Gastrocnemius medialis (tissue), 4 donors: Measurements from ENCODE around the gene ZNF775. TPM values are rescaled to one million over a fixed set of nuclear protein-coding genes. Genes with fewer than 3 reads are reported as not detected.

ENCODE experiments used
- ATAC-seq, 2 donors: fragments of 150-250 bp; one replicate each; pipeline ENCODE4 v1.9.1; 2016
- DNase-seq, 2 donors: peaks; one replicate each; pipeline ENCODE4 v3.0.0-alpha.2; 2019
- H3K27ac ChIP-seq, 4 donors: fragments of 200-600 bp; sonication (generic); 1 replicate in 1 of 4; 2 replicates in 3 of 4; pipeline ENCODE4 v1.5.1; 2016 to 2018; ENCODE audit warnings: mild to moderate bottlenecking in 2 of 4, moderate library complexity in 1 of 4
- H3K27me3 ChIP-seq, 3 donors: fragments of 200-600 bp; sonication (generic) in 2 of 3; 1 replicate in 1 of 3; 2 replicates in 2 of 3; pipeline versions ENCODE4 v1.5.1 to v1.6.0; 2016 to 2019; ENCODE audit warnings: mild to moderate bottlenecking in 1 of 3, moderate library complexity in 1 of 3
- H3K36me3 ChIP-seq, 2 donors: fragments of 200-600 bp; sonication (generic) in 1 of 2; one replicate each; pipeline ENCODE4 v1.5.1; 2017 to 2018
- H3K4me1 ChIP-seq, 2 donors: fragments of 200-600 bp; sonication (generic) in 1 of 2; one replicate each; pipeline ENCODE4 v1.5.1; 2016 to 2017; ENCODE audit warnings: mild to moderate bottlenecking in 2 of 2
- H3K4me3 ChIP-seq, 4 donors: fragments of 200-600 bp; sonication (generic) in 3 of 4; 1 replicate in 1 of 4; 2 replicates in 3 of 4; pipeline ENCODE4 v1.5.1; 2016 to 2019; ENCODE audit warnings: mild to moderate bottlenecking in 2 of 4
- H3K9me3 ChIP-seq, 3 donors: fragments of 200-600 bp; sonication (generic) in 2 of 3; 1 replicate in 1 of 3; 2 replicates in 2 of 3; pipeline ENCODE4 v1.5.1; 2016 to 2019
- CTCF ChIP-seq, 5 experiments: fragments of 450-650 bp in 3 of 5; fragments of 200-600 bp in 2 of 5; sonication (generic) in 2 of 5; IDR thresholded peaks in 4 of 5; conservative IDR thresholded peaks in 1 of 5; 1 replicate in 4 of 5; 2 replicates in 1 of 5; pipeline ENCODE4 v1.5.1; 2016 to 2019; ENCODE audit warnings: antibody characterized with exemption in 5 of 5, mild to moderate bottlenecking in 3 of 5, moderate library complexity in 3 of 5
- POLR2A ChIP-seq, 2 donors: fragments of 450-650 bp; IDR thresholded peaks; one replicate each; pipeline ENCODE4 v1.6.1; 2017; ENCODE audit warnings: antibody characterized with exemption in 2 of 2, mild to moderate bottlenecking in 2 of 2, moderate library complexity in 2 of 2
- in situ Hi-C, 4 donors: fragments of 200-750 bp; cut with MboI; loops; one replicate each; pipeline versions ENCODE4 v1.15.0 to v1.8.0; 2017; ENCODE audit warnings: low sequenced_read_pairs in 4 of 4
- intact Hi-C: fragments of 100-400 bp; cut with DNase I; formaldehyde crosslinking; loops from one replicate; pipeline ENCODE4 v1.15.1; 2023; ENCODE audit warnings: low total_unique reads
- total RNA-seq, 4 donors: library from RNA; depleted of rRNA; stranded (reverse); fragments of >200 nt; gene quantifications; one replicate each; pipeline versions ENCODE4 v1.1.0 to v1.2.3, GENCODE V29; 2016

Gene ZNF775
- total RNA-seq, 4 donors from 2014 or later: 3.1 to 7.5 (median 3.3) TPM

GRCh38 chr7:150381785-150382122 lies 2.6 kb downstream of the ZNF775 start:
- intact Hi-C loops (no loop called here), in situ Hi-C loops (no loop called here)
- Histone ChIP-seq H3K4me3 (no peak overlapping the region), H3K9me3 (no peaks in the 10 kb centered on the region), H3K27me3 (no peaks in the 10 kb centered on the region), H3K36me3 (no peaks in the 10 kb centered on the region), H3K4me1 (peaks cover 24 to 32% of the 10 kb centered on the region in 2 donors), H3K27ac (no peak overlapping the region)
- DNase-seq: no peak
- no peak for TF ChIP-seq POLR2A (IDR thresholded peaks at IDR 0.05)
- TF ChIP-seq CTCF (IDR thresholded peaks at IDR 0.05 in 4 of 5, conservative IDR thresholded peaks at IDR 0.05 in 1 of 5): no peak
- ATAC-seq: no peak

GRCh38 chr7:150382123-150382843 lies 3.2 kb downstream of the ZNF775 start:
- no peak for ATAC-seq
- no peak for DNase-seq
- H3K4me3 ChIP-seq: no peak overlapping the region
- intact Hi-C loops (no loop called here), in situ Hi-C loops (no loop called here)
- H3K9me3 ChIP-seq: no peaks in the 10 kb centered on the region
- H3K4me1 ChIP-seq: peaks cover 24 to 32% of the 10 kb centered on the region in 2 donors
- TF ChIP-seq POLR2A (IDR thresholded peaks at IDR 0.05) (no peak), CTCF (IDR thresholded peaks at IDR 0.05 in 4 of 5, conservative IDR thresholded peaks at IDR 0.05 in 1 of 5) (no peak)
- H3K36me3 ChIP-seq: no peaks in the 10 kb centered on the region
- no peak overlapping the region for H3K27ac ChIP-seq
- no peaks in the 10 kb centered on the region for H3K27me3 ChIP-seq

- H3K27ac ChIP-seq: no peak overlapping the region
- intact Hi-C loops (no loop called here), in situ Hi-C loops (no loop called here)
- no peaks in the 10 kb centered on the region for H3K9me3 ChIP-seq
- H3K36me3 ChIP-seq: no peaks in the 10 kb centered on the region
- no peak overlapping the region for H3K4me3 ChIP-seq
- H3K4me1 ChIP-seq: peaks cover 24 to 32% of the 10 kb centered on the region in 2 donors
- no peak for TF ChIP-seq CTCF (IDR thresholded peaks at IDR 0.05 in 4 of 5, conservative IDR thresholded peaks at IDR 0.05 in 1 of 5)
- TF ChIP-seq POLR2A (IDR thresholded peaks at IDR 0.05): no peak
- DNase-seq (no peak), ATAC-seq (no peak)
- H3K27me3 ChIP-seq: no peaks in the 10 kb centered on the region
These were observed 3.7 kb downstream of the ZNF775 start for GRCh38 chr7:150382844-150383225.

- H3K4me3 ChIP-seq: no peak overlapping the region
- H3K4me1 ChIP-seq: peaks cover 17 to 34% of the 10 kb centered on the region in 2 donors
- intact Hi-C loops (no loop called here), in situ Hi-C loops (no loop called here)
- TF ChIP-seq CTCF (IDR thresholded peaks at IDR 0.05 in 4 of 5, conservative IDR thresholded peaks at IDR 0.05 in 1 of 5) (no peak), POLR2A (IDR thresholded peaks at IDR 0.05) (no peak)
- H3K36me3 ChIP-seq: no peaks in the 10 kb centered on the region
- no peaks in the 10 kb centered on the region for H3K9me3 ChIP-seq
- no peak for ATAC-seq
- no peak for DNase-seq
- H3K27ac ChIP-seq: no peak overlapping the region
- no peaks in the 10 kb centered on the region for H3K27me3 ChIP-seq
These were observed 4.7 kb downstream of the ZNF775 start for GRCh38 chr7:150383710-150384397.
